Activated CD4-positive, alpha-beta T cell treated with anti-CD3 and anti-CD28 coated beads, Interleukin-2, amount 50 U/mL, for 4 hours (primary cell): ENCODE data around the gene NOL3.
A peak's percentile ranks its signal among the peaks of the same experiment; 100 is the strongest.

Source experiments
- DNase-seq, 2 experiments: peaks; one replicate each; pipeline ENCODE4 v3.0.0-alpha.2; 2020

NOL3 gene

DNA sequence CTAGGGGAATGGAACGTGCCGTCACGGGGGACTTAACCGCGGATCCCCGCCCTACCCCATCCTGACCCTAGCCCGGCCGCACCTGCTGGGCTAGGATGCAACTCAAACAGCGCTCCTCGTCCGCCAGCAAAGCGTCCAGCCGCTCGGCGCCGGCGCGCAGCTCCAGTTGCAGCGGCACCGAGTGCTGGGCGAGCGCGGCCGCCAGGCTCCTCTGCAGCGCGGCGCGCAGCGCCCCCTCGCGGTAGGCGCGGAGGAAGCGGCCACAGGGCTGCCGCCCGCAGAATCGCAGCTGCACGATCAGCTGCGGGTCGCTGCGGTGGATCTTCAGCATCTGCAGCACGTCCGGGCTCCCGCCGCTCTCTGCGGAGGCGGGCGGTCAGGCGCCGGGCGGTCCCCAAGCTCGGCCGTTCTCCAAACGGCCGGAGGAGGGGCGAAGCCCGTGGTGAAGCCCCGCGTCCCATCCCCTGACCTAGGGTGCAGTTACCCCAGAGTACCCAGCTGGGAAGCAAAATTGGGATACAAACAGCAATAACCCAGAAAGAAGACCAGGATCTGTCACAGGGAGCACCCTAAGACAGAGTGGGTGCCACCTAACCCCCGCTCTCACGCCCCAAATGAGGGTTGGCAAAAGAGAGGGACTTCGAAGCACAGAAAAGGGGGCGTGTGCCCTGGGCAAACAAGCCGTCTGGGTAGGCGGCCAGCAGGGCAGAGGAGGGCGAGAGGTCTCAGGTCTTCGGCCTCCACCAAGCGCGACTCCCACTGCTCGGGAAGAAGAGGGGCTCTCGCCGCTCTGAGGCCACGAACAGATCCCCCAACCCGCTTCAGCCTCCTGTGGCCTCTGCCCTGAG is 14.8 kb upstream of the NOL3 start:
- peak; percentile 66 to 68 for DNase-seq

DNA sequence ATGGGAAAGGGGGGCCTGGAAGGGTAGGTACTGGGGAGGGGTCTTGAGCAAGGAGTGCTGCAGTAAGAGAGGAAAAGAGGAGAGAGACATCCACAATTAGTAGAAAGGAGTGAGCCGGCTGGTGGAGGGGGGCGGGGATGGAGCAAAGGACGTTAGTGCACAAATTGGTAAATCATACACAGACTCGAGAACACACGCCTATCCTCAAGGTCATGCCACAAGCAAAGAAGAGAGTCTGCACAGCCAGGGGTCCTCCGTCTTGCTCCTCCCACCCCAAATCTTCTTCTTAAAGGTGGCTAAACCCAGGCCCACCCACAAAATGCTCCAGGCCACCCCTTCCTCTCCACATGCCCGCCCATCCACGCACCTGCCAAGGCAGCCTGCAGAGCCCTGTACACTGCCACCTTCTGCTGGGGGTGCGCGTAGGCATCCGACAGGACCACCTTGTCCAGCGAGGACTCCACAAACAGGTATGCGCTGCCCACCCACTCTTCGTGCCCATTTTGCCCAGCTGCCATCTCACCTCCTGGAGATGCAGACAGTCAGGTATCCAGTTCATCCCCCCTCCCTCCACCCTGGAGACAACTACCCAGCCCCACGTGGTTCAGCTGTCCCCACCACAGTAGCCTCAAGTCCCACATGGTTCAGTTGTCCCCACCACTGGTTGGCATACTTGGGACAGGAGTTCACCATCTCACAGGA is 14.0 kb upstream of the NOL3 start:
- no peak for DNase-seq

- DNase-seq, result no peak
Observed at GRCh38 chr16:67157106-67157748, 13.1 kb upstream of the NOL3 start.

GRCh38 chr16:67157892-67158635 is 12.3 kb upstream of the NOL3 start:
- DNase-seq, result no peak

- peak; percentile 79 to 80 for DNase-seq
Observed at GRCh38 chr16:67158637-67159600, 11.4 kb upstream of the NOL3 start.

DNA sequence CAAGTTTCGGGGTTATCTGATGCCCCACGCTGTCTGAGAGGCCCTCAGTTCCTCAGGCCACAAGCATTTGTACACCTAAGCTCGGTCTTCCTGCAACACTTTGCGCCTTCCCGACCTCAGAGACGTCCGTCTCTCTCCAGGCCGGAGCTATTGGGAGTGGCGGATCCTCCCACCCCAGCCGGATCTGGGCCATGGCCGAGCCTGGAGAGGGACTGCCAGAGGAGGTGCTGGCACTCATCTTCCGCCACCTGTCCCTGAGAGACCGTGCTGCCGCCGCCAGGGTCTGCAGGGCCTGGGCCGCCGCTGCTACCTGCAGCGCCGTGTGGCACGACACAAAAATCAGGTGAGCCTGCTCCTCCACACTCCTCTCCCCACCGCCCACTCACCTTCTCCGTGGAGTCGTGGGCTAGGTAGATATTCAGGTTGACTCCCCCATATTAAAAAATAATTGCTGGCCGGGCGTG is 8.7 kb upstream of the NOL3 start:
- DNase-seq, result no peak

DNA sequence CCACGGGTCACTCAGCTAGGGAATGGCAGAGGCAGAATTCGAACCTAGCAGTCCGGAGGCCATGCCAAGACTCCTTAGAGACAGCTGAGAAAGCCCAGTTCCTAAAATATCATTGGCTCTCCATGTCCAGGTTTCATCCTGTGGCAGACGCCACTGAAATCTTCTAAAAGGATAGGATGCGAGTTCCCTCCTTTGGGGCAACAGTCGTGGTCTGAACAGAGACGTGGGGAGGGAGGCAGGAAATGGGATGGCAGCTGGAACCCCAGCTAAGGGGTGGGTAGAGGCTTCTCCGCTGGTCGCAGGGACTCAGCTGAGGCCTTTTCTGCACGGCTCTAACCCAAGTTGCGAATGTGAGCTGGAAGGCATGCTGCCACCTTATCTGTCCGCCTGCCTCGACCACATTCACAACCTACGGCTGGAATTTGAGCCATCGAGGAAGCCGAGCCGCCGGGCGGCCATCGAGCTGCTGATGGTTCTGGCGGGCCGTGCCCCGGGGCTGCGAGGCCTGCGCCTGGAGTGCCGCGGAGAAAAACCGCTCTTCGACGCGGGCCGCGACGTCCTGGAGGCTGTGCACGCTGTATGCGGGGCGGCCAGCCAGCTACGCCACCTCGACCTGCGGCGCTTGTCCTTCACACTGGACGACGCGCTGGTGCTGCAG is 7.7 kb upstream of the NOL3 start:
- no peak for DNase-seq

- DNase-seq, result peak; percentile 27 to 33
Observed at GRCh38 chr16:67163164-67163998, 7.0 kb upstream of the NOL3 start.

- no peak for DNase-seq
Observed at GRCh38 chr16:67163999-67164558, 6.3 kb upstream of the NOL3 start.

DNA sequence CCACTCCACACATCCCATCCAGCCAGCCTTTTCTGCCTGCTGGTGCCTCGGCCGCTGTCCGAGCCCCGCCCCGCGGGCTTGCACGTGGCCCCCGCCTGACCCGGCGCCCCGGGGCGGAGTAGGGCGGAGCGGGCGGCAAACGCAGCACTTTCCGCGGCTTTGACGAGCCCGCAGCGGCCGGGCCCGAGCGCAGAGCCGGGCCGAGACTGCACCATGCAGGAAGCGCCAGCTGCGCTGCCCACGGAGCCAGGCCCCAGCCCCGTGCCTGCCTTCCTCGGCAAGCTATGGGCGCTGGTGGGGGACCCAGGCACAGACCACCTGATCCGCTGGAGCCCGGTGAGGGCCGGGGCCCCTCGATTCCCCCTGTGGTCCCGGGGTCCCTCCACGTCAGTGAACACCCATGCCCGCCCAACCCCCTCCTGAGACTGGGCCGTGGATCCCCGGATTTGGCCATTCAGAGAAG is 5.7 kb upstream of the NOL3 start, which contains the start of gene HSF4:
TSS of gene HSF4 (plus strand) at position 147 of the 463 bp plus-strand sequence. CDS start at position 214, 67 bp downstream.
- DNase-seq, result no peak

- no peak for DNase-seq
Observed at GRCh38 chr16:67165121-67166078, 4.9 kb upstream of the NOL3 start.

- no peak for DNase-seq
Observed at GRCh38 chr16:67166110-67166547, 4.2 kb upstream of the NOL3 start.

GRCh38 chr16:67166598-67167168 is 3.7 kb upstream of the NOL3 start:
- no peak for DNase-seq

GRCh38 chr16:67167588-67167987 is 2.8 kb upstream of the NOL3 start:
- no peak for DNase-seq

DNA sequence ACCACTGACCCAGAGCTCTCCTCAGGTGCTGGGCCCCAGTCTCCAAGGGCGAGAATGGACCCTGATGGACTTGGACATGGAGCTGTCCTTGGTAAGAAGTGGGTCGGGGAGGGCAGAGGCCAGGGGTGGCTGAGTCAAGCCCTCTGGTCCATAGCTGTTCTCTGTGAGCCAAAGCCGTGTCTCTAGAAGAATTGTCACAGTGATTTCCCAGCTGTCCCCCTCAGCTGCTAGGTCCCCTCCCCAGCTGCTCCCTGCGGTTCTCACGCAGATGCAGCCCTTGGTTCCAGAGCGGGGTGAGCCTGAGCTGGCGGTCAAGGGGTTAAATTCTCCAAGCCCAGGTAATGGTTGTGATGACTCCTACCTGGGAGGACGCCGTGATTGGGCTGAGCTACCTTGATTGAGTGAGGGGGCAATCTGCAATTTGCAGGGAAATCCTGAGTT is 1.3 kb upstream of the NOL3 start:
- no peak for DNase-seq

DNA sequence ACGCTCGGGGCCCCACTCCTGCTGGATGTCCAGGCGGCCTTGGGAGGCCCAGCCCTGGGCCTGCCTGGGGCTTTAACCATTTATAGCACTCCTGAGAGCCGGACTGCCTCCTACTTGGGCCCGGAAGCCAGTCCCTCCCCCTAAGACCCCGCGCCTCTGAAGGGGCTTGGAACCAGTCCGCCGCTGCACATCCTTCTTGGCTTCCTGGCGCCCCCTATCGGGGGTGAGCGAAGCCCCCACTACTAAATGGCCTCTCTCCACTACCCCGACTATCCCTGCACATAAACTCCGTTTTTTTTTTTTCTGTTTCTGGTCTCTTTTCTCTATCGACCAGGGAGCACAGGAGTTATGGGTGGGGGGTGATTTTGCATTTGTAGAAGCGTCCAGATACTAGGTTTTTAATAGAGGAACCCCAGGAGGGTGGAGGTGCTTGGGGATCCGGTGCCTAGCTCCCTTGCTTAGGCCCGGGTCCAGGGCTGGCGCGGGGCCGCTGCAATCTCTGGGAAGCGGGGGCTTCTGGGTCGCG is 633 bp upstream of the NOL3 start:
- DNase-seq, result peak in 1 of 2 experiments; percentile 27

DNA sequence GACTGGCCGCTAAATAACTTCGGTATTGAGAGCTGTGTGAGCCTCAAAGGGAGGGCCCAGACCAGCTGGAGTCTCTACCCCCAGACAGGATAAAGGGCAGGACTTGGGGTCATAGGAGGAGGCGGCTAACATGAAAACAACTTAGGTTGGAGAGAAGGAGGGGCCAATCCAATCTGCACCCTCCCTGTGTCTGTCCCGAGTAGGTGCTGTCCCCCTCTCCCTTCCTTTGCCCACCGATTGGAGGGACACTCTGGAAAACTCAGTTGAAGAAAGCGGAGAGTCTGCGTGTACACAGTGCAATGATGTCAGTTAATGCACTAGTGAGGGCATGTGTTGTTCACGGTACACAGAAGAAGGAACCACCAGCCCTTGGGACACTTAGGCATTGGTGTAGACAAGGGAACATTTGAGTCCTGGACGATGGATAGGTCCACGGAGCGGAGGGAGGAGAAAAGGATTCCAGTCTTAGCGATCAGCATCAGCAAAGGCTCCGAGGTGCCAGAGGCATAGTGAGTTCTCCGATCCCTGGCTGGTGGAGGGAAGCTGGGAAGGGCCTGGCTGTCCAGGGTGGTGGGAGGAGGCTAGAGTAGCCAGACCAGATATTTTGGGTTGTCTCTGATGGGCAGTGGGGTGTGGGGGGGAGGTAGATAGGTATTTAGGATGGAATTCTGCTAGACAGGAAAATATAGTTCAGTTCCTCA is 761 bp downstream of the NOL3 start:
- DNase-seq, result no peak
